HK-2 (cell line): ENCODE results near the gene ABHD17B.
"Not testable (repeated sequence)": the region's sequence is repeated elsewhere in the genome, so short reads cannot be mapped to it uniquely, and the experiment has no call there.

Experiments
- DNase-seq: peaks from one replicate; pipeline ENCODE4 v3.0.0-alpha.2; 2018; ENCODE audit not compliant: unreplicated experiment

ABHD17B gene

DNA sequence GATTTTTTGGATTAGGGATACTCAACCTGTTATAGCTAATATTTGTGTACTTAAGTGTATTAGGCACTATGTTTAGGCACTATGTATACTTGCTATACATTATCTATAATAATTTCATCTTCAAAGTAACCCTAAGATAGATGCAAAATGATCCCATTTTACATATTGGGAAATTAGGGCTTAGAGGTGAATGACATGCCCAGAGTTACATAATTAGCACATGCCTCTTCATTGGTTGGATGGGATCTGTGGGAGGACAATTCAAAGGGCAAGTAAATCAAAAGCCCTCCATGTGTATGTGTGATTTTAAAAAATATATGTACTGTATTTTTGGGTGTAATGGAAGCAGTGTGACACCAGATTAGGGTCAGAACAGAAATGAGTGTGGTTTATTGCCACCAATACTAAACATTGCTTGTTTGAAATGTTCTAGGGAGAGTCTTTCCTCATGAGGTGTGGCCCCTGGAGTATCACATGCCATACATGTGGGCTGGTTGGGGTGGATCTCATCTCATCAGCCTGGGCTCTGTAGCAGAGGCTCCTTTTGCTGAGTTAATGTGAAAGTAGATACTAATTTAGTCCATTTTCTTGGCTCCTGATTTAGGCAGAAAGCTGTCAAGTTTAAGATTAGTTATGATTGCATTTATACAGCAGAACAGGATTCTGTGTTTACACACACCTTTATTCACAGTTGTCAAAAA lies 6.0 kb upstream of the ABHD17B start:
- DNase-seq: no peak

DNA sequence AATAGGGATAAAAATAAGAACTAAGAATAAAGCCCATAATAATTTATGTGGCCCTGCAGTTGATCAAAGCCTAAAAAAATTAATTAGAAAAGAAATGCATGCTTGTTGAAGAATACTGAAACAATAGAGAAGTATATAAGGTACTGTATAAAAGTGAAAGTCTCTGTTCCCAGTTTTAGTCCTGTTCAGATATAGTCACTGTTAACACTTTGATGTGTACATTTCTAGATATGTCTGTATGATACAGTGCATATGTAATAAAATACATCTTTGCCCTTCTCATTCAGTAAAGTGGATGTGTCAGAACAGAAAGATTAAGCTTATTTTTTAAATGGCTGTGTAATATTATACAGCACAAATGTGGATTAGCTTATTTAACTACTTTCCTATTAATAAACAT lies 4.5 kb upstream of the ABHD17B start:
- no peak for DNase-seq

- DNase-seq: no peak
These were observed 929 bp upstream of the ABHD17B start for GRCh38 chr9:71911908-71912335.

DNA sequence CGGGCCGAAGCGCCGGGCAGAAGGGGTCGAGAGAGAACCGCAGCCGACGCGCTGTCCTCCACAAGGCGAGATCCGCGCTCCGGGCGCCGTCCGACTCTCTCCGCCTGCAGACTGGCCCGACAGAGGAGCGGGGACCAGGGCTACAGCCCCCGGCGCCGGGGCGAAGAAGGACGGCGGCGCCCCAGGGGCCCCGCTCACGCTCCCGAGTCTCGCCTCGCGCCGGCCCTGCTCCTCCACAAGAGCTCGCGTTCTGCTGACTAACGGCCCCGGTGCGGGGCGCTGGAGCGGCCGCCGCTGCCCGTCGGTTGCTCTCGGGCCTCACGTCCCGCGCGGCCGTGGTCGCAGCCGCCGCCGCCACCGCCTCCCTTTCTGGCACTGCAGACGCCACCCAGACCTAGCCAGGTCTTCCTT lies 338 bp downstream of the ABHD17B start:
- DNase-seq: no peak

- DNase-seq: peak; percentile 19
These were observed 925 bp downstream of the ABHD17B start for GRCh38 chr9:71909887-71910649.

DNA sequence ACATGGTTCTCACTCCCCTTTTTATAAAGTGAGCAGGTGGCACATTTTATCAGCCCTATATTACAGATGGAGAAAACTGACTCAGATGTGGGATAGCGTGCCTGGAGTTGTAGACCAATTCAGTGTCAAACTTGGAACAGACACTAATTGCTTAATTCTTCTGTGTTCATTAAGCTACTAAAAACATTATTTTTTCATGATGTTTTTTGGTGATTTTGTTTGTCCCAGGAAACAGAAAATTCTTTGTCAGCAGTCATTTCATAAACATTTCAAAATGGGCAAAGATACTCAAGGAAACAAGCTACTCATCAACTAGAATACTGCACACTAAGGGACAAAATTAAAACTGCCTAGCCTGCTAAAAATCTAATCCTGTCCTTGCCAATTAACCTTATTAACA lies 2.2 kb downstream of the ABHD17B start:
- no peak for DNase-seq

GRCh38 chr9:71904076-71904475 lies 6.9 kb downstream of the ABHD17B start:
- no peak for DNase-seq

DNA sequence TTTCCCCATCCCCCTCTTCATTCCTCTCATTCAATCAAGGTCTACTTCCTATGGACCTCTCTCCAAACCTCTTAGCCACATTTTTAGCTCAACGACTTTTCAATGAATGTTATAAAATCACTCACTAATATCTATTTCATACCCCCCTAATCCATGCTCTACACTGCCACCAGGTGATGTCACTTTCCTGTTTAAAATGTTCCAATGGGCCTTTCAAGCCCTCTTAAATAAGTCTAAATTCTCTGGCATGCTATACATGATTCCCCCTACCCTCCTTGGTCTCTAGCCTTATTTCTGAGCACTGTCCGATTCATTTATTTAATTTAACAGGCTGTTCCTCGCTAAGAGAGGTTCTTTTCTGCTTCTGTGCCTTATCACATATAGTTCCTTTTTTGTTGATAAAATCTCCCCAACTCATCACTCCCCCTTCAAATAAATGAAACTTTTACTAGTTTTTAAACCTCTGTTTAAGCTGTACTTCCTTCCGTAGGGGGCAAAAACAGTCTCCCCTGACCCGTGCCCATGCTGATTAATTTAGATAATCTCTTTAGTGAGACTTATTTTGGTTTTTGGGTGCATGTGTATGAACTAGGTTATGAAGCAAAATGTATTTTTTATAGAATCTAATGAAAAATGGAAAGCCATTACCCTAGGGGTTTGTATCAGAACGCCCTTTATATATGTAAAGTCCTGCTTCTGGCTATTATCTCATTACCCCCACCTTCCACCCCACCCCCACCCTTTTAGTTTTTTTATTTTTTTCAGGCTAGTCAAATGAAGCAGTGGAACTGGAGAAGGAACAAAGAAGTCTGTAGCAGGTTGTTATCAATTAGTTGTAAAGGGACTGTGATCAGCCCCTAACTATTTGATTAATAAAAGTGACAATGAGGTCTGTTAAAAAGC lies 9.0 kb downstream of the ABHD17B start:
- DNase-seq: no peak

GRCh38 chr9:71898756-71899155 lies 12.2 kb downstream of the ABHD17B start:
- not testable (repeated sequence) for DNase-seq

DNA sequence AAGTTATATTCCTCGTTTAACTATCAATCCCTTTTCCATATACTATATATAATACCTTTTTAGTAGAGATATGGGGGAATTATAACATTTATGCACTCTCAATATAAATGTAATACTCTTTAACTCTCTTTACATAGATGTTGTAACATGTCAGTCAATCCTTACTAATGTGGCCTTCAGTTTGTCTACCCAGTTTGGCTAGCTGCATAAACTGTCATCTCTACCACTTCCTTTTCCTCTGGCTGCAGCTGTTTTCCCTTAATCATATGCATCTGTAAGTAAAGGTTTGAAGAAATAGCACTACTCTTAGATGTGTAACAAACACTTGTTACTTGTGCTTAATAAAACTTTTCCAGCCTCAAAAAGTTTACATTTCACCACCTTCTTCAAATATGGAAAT lies 13.4 kb downstream of the ABHD17B start:
- DNase-seq: no peak

- no peak for DNase-seq
These were observed 14.2 kb downstream of the ABHD17B start for GRCh38 chr9:71896761-71897160.

DNA sequence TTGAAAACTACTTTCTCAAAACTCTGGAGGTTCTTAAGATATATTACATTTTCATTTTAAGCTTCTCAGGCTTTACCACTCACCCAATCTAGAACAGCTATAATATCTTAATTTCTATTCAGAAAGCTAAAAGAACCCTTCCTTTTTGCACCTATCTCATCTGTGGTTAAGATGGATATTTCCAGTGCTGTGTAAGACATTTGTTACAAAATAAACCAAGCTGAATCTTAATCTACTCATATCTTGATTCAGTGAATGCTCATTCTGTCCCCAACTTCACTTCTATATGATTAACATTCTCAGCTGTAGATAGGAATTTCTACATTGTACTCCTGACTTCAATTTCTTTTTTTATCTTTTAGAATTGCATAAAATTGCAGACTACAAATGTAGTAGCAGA lies 15.0 kb downstream of the ABHD17B start:
- no peak for DNase-seq

GRCh38 chr9:71895117-71895516 lies 15.9 kb downstream of the ABHD17B start:
- DNase-seq: no peak

DNA sequence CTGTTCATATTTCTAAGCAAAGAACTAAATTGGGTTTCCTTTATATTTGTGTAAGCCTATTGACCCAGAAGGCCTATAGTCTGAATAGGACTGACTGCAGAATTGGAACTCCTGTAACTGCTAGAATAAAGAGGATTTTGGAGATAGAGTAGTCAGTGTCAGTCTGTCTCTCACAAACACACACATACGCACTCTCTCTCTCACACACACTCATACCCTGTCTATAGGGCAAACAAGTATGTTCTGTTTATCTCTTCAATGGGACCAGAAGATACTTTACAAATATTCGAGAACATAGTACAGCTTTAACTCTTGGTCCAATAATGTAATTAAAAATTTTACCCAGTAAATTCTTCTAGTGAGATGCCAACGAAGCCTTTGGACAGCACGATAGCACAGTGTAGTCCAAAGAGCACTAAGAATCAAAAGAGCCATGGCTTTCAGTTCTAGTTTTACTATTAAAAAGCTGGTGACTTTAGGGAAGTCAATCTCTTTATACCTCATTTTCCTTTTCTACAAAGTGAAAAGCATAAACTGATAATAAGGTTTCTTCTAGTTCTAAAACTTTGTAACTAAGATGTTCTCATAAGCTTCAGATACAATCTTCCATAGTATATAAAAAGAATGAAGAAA lies 19.3 kb downstream of the ABHD17B start:
- no peak for DNase-seq

DNA sequence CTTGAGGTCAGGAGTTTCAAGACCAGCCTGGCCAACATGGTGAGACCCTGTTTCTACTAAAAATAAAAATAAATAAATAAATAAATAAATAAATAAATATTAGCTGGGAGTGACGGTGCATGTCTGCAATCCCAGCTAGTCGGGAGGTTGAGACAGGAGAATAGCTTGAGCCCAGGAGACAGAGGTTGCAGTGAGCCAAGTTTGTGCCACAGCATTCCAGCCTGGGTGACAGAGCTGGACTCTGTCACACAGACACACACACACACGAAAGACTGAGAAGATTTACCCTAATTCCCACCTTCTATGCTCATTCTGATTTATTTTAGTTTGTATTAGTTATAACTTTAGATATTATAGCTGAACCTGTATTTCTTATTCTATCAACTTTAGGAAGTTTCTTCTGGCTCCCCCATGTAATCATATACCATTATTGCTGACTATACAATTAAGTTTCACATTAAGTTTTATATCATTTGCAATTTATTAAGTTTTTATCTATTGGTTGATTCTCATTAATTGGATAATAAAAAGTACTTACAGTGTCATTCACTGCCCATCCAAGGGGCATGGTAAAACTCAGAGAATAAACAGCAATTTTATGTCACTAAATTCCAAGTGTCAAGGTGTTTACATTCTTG lies 20.8 kb downstream of the ABHD17B start:
- no peak for DNase-seq

DNA sequence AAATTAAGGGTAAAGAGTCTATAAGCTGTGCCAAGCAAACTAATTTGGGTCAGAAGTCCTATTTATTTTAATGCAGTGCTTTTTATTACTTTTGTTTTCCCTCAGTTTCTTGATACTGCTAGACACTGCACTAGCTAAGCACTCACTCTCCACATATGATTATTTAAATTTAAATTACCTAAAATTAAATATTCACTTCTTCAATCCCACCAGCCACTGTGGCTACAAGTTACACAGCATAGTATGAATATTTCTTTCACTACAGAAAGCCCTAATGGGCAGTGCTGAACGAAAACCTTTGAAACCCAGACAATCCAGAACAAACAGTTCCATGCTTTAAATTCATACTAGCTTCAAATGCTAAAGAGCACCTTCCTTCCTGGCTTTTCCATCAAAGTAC lies 23.6 kb downstream of the ABHD17B start:
- no peak for DNase-seq

GRCh38 chr9:71886541-71886940 lies 24.5 kb downstream of the ABHD17B start:
- no peak for DNase-seq

GRCh38 chr9:71886015-71886414 lies 25.0 kb downstream of the ABHD17B start:
- no peak for DNase-seq

DNA sequence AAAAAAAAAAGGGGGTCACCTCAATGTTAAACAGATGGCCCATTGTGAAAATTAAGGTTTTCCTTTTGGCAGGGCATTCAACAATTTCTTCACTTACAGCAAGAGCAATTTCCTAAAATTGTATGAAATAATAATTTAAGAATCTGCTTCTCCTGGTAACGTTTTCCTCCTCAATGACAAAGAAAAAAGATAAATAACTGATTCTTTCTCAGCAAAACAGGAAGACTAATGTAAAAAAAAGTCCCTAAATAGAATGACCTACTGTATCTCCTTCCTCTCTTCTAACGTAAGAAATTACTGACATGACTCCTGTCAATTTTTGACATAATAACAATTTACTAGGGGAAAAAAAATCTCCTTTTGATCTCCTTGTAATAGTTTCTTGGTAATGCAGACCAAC lies 25.5 kb downstream of the ABHD17B start:
- DNase-seq: no peak

GRCh38 chr9:71884005-71884404 lies 27.0 kb downstream of the ABHD17B start:
- DNase-seq: no peak

DNA sequence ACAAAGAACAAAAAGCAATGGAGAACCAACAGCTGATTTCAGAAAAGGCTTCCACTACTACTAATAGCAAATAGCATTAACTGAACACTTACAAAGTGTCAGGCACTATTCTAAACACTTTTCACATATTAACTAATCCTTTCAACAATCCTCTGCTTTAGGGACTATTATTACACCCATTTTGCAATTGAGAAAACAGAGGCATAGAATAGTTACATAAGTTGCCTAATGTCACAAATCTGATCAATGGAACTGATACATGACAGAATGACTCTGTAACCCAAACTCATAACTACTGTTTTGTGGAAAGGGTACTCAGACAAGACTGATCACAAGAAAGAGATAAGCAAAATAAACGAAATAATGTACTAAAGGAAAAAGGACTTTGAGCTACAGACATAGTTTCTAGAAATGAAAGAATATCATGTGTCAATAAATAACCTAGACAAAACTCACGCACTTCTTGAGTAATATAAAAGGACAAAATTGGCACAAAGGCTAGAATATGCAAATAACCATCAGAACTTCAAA lies 31.3 kb downstream of the ABHD17B start:
- DNase-seq: no peak
